HEK293T (cell line): ENCODE data around the gene UBL7.

Experiments used
- CTCF ChIA-PET: fragments of 350-600 bp; formaldehyde crosslinking; extraction: SDS; loops from one replicate; lab custom pipeline; 2021; ENCODE audit warnings: antibody characterized with exemption, inconsistent platforms; lab: Yijun Ruan, JAX
- POLR2A ChIA-PET: fragments of 350-600 bp; formaldehyde crosslinking; extraction: SDS; loops from one replicate; lab custom pipeline; 2020; ENCODE audit warnings: antibody characterized with exemption, inconsistent platforms; lab: Yijun Ruan, JAX
- DNase-seq: peaks from one replicate; pipeline ENCODE4 v3.0.0; 2012; ENCODE audit warnings: mixed read lengths; ENCODE audit errors: extremely low spot score
- ARNT ChIP-seq: fragments of 450-650 bp; IDR thresholded peaks from 2 replicates; pipeline ENCODE4 v1.6.1; 2017; ENCODE audit warnings: mild to moderate bottlenecking
- BHLHE40 ChIP-seq: fragments of 450-650 bp; IDR thresholded peaks from 2 replicates; pipeline ENCODE4 v1.6.1; 2016; ENCODE audit warnings: mild to moderate bottlenecking, moderate library complexity, borderline replicate concordance
- CTBP1 ChIP-seq: fragments of 450-650 bp; IDR thresholded peaks from 2 replicates; pipeline ENCODE4 v1.6.1; 2016; ENCODE audit warnings: borderline replicate concordance
- ELF4 ChIP-seq: fragments of 450-650 bp; IDR thresholded peaks from 2 replicates; pipeline ENCODE4 v1.6.1; 2017; ENCODE audit warnings: antibody characterized with exemption
- FOXA1 ChIP-seq: fragments of 450-650 bp; IDR thresholded peaks from 2 replicates; pipeline ENCODE4 v1.6.1; 2016; ENCODE audit warnings: mild to moderate bottlenecking
- FOXK2 ChIP-seq: fragments of 450-650 bp; IDR thresholded peaks from 2 replicates; pipeline ENCODE4 v1.6.1; 2016; ENCODE audit warnings: mild to moderate bottlenecking
- FOXM1 ChIP-seq: fragments of 450-650 bp; IDR thresholded peaks from 2 replicates; pipeline ENCODE4 v1.6.1; 2017; ENCODE audit warnings: mild to moderate bottlenecking, borderline replicate concordance
- HDGF ChIP-seq: fragments of 450-650 bp; IDR thresholded peaks from 2 replicates; pipeline ENCODE4 v1.6.1; 2017; ENCODE audit warnings: antibody characterized with exemption, borderline replicate concordance
- L3MBTL2 ChIP-seq: fragments of 450-650 bp; conservative IDR thresholded peaks from 2 replicates; pipeline ENCODE4 v1.6.1; 2016; ENCODE audit warnings: mild to moderate bottlenecking
- LEF1 ChIP-seq: fragments of 450-650 bp; IDR thresholded peaks from 2 replicates; pipeline ENCODE4 v1.6.1; 2017; ENCODE audit warnings: mild to moderate bottlenecking, borderline replicate concordance
- NFRKB ChIP-seq: fragments of 450-650 bp; IDR thresholded peaks from 2 replicates; pipeline ENCODE4 v1.6.1; 2016; ENCODE audit warnings: mild to moderate bottlenecking, moderate library complexity
- PKNOX1 ChIP-seq: fragments of 450-650 bp; IDR thresholded peaks from 2 replicates; pipeline ENCODE4 v1.6.1; 2016
- SP1 ChIP-seq: fragments of 450-650 bp; IDR thresholded peaks from 2 replicates; pipeline ENCODE4 v1.6.1; 2017
- SUZ12 ChIP-seq: fragments of 450-650 bp; IDR thresholded peaks from 2 replicates; pipeline ENCODE4 v1.6.1; 2016; ENCODE audit warnings: mild to moderate bottlenecking
- TARDBP ChIP-seq: fragments of 450-650 bp; IDR thresholded peaks from 2 replicates; pipeline ENCODE4 v1.6.1; 2016
- ZNF384 ChIP-seq: fragments of 450-650 bp; IDR thresholded peaks from 2 replicates; pipeline ENCODE4 v1.6.1; 2016

The UBL7 gene

GRCh38 chr15:74438206-74438605 is 22.8 kb downstream of the UBL7 start:
- CTCF ChIA-PET, result interaction anchor here (0.6 to 2.4 kb wide), 5 partner anchors 8 to 72 kb away, joined by 3 to 19 read pairs (median 5); no protein-coding TSS in a partner anchor
- POLR2A ChIA-PET, result no interaction called here
- DNase-seq, result no peak
- no peak for TF ChIP-seq LEF1
- no peak for TF ChIP-seq PKNOX1
- no peak for TF ChIP-seq FOXK2
- TF ChIP-seq HDGF, result no peak
- TF ChIP-seq SP1, result no peak
- TF ChIP-seq ELF4, result no peak
- no peak for TF ChIP-seq SUZ12
- no peak for TF ChIP-seq ZNF384
- no peak for TF ChIP-seq NFRKB
- no peak for TF ChIP-seq ARNT

- POLR2A ChIA-PET, result interaction anchor here (0.8 to 1.6 kb wide), 2 partner anchors 27 to 50 kb away, joined by 4 to 6 read pairs; partner anchors contain the start of gene UBL7
- peak; percentile 24 for DNase-seq
- CTCF ChIA-PET, result interaction anchor here (1.9 kb wide), 1 partner anchor 50 kb away, joined by 5 read pairs; no protein-coding TSS in a partner anchor
- TF ChIP-seq FOXK2, result no peak
- no peak for TF ChIP-seq PKNOX1
- TF ChIP-seq HDGF, result no peak
- no peak for TF ChIP-seq SUZ12
- TF ChIP-seq ELF4, result no peak
- TF ChIP-seq ARNT, result no peak
- TF ChIP-seq FOXM1, result no peak
- no peak for TF ChIP-seq CTBP1
- no peak for TF ChIP-seq SP1
- TF ChIP-seq NFRKB, result no peak
- no peak for TF ChIP-seq BHLHE40
- TF ChIP-seq FOXA1, result no peak
- TF ChIP-seq ZNF384, result no peak
- TF ChIP-seq TARDBP, result no peak
- TF ChIP-seq LEF1, result no peak
Observed at GRCh38 chr15:74434263-74435136, 26.5 kb downstream of the UBL7 start.

- ChIA-PET CTCF (interaction anchor here (1.9 kb wide), 1 partner anchor 49 kb away, joined by 5 read pairs; no protein-coding TSS in a partner anchor), POLR2A (interaction anchor here (0.8 to 1.6 kb wide), 2 partner anchors 27 to 49 kb away, joined by 4 to 6 read pairs; partner anchors contain the start of gene UBL7)
- DNase-seq, result peak; percentile 94
- TF ChIP-seq LEF1 (0 out of 2 replicates have a peak, but pooled peaks have one; percentile 17), PKNOX1 (no peak)
Observed at GRCh38 chr15:74433592-74434262, 27.2 kb downstream of the UBL7 start, which contains the start of gene SEMA7A. TSS of gene SEMA7A (minus strand) at chr15:74433958. CDS start at chr15:74433918, 40 bp downstream.

GRCh38 chr15:74432968-74433591 is 27.9 kb downstream of the UBL7 start:
- CTCF ChIA-PET, result no interaction called here
- no peak for DNase-seq
- TF ChIP-seq SP1, result no peak
- no peak for TF ChIP-seq PKNOX1
- no peak for TF ChIP-seq CTBP1
- no peak for TF ChIP-seq BHLHE40
- TF ChIP-seq L3MBTL2, result no peak
- no peak for TF ChIP-seq ELF4
- TF ChIP-seq SUZ12, result no peak
- TF ChIP-seq HDGF, result no peak
- TF ChIP-seq ARNT, result no peak
- TF ChIP-seq ZNF384, result no peak
- no peak for TF ChIP-seq FOXK2
- POLR2A ChIA-PET, result no interaction called here

GRCh38 chr15:74432271-74432967 is 28.5 kb downstream of the UBL7 start:
- no peak for TF ChIP-seq HDGF
- TF ChIP-seq ELF4, result no peak
- TF ChIP-seq NFRKB, result no peak
- no peak for TF ChIP-seq TARDBP
- DNase-seq, result no peak
- ChIA-PET POLR2A (interaction anchor here (1.3 kb wide), 1 partner anchor 29 kb away, joined by 5 read pairs; the partner anchor contains the start of gene UBL7), CTCF (interaction anchor here (0.7 kb wide), 1 partner anchor 1957 kb away, joined by 3 read pairs; no protein-coding TSS in a partner anchor)
